ENCODE results near the gene RNF126.

Gene RNF126

GRCh38 chr19:662962-663681 lies at the start of gene RNF126:
Gene RNF126, minus strand, starts transcription at chr19:663214. Its CDS starts 93 bp downstream, at chr19:663121.
- Histone ChIP-seq H3K4me3 (ENCODE audit: severe bottlenecking) (peak within 1 kb of the TSS; percentile 99), H3K27ac (ENCODE audit: poor library complexity, severe bottlenecking) (peak within 1 kb of the TSS; percentile 86), H3K27me3 (ENCODE audit: insufficient read depth, poor library complexity, severe bottlenecking) (no peaks in the 10 kb centered on the region), H3K36me3 (ENCODE audit: low read depth) (peaks cover 20% of the 10 kb centered on the region), H3K4me1 (ENCODE audit: insufficient read depth, poor library complexity, severe bottlenecking) (peaks cover 18% of the 10 kb centered on the region), H3K9me3 (ENCODE audit: severe bottlenecking) (no peaks in the 10 kb centered on the region)
- TF ChIP-seq CTCF (IDR thresholded peaks at IDR 0.05; ENCODE audit: poor library complexity, severe bottlenecking) = no peak
- DNase-seq (ENCODE audit: low spot score) (no peak), ATAC-seq (ENCODE audit: low read depth) (peak; percentile 40)

GRCh38 chr19:711254-711653 lies 48.2 kb upstream of the RNF126 start:
- Histone ChIP-seq H3K4me1 (ENCODE audit: insufficient read depth, poor library complexity, severe bottlenecking) (no peaks in the 10 kb centered on the region), H3K27me3 (ENCODE audit: insufficient read depth, poor library complexity, severe bottlenecking) (peaks cover 34% of the 10 kb centered on the region), H3K27ac (ENCODE audit: poor library complexity, severe bottlenecking) (no peak overlapping the region), H3K36me3 (ENCODE audit: low read depth) (no peaks in the 10 kb centered on the region), H3K9me3 (ENCODE audit: severe bottlenecking) (peaks cover 4% of the 10 kb centered on the region), H3K4me3 (ENCODE audit: severe bottlenecking) (no peak overlapping the region)
- TF ChIP-seq CTCF (IDR thresholded peaks at IDR 0.05; ENCODE audit: poor library complexity, severe bottlenecking) = no peak
- DNase-seq (ENCODE audit: low spot score) (no peak), ATAC-seq (ENCODE audit: low read depth) (no peak)

GRCh38 chr19:710767-711166 lies 47.8 kb upstream of the RNF126 start:
- H3K4me3 ChIP-seq (ENCODE audit: severe bottlenecking) = no peak overlapping the region
- no peaks in the 10 kb centered on the region for H3K4me1 ChIP-seq (ENCODE audit: insufficient read depth, poor library complexity, severe bottlenecking)
- DNase-seq (ENCODE audit: low spot score) (no peak), ATAC-seq (ENCODE audit: low read depth) (no peak)
- H3K36me3 ChIP-seq (ENCODE audit: low read depth) = no peaks in the 10 kb centered on the region
- H3K27me3 ChIP-seq (ENCODE audit: insufficient read depth, poor library complexity, severe bottlenecking) = peaks cover 34% of the 10 kb centered on the region
- H3K27ac ChIP-seq (ENCODE audit: poor library complexity, severe bottlenecking) = no peak overlapping the region
- peaks cover 4% of the 10 kb centered on the region for H3K9me3 ChIP-seq (ENCODE audit: severe bottlenecking)
- no peak for TF ChIP-seq CTCF (IDR thresholded peaks at IDR 0.05; ENCODE audit: poor library complexity, severe bottlenecking)

GRCh38 chr19:709965-710571 lies 47.1 kb upstream of the RNF126 start:
- Histone ChIP-seq H3K27me3 (ENCODE audit: insufficient read depth, poor library complexity, severe bottlenecking) (peaks cover 34% of the 10 kb centered on the region), H3K9me3 (ENCODE audit: severe bottlenecking) (peaks cover 4% of the 10 kb centered on the region), H3K27ac (ENCODE audit: poor library complexity, severe bottlenecking) (no peak overlapping the region), H3K4me1 (ENCODE audit: insufficient read depth, poor library complexity, severe bottlenecking) (no peaks in the 10 kb centered on the region), H3K4me3 (ENCODE audit: severe bottlenecking) (no peak overlapping the region), H3K36me3 (ENCODE audit: low read depth) (no peaks in the 10 kb centered on the region)
- ATAC-seq (ENCODE audit: low read depth) (no peak), DNase-seq (ENCODE audit: low spot score) (no peak)
- TF ChIP-seq CTCF (IDR thresholded peaks at IDR 0.05; ENCODE audit: poor library complexity, severe bottlenecking) = no peak

All from RWPE2 (cell line).